PC-9 (cell line): ENCODE results near the gene IPPK. TPM values are rescaled to one million over a fixed set of nuclear protein-coding genes. Genes with fewer than 3 reads are reported as not detected.

Experiments
- BruUV-seq: library from RNA; stranded (reverse); fragments of 400-500 nt; replicated peaks from 2 replicates; lab custom pipeline; 2021; lab: Mats Ljungman, UMichigan
- CTCF ChIA-PET: fragments of 300-600 bp; sonication (Branson Sonifier 250); formaldehyde crosslinking; loops from one replicate; lab custom pipeline; 2022; ENCODE audit warnings: antibody characterized with exemption; lab: Charles Lee
- POLR2A ChIA-PET: fragments of 300-600 bp; sonication (Branson Sonifier 250); formaldehyde crosslinking; loops from one replicate; lab custom pipeline; 2022; ENCODE audit warnings: antibody characterized with exemption; ENCODE audit not compliant: unreplicated experiment; lab: Charles Lee
- DNase-seq, 2 experiments: peaks; one replicate each; pipeline versions ENCODE4 v3.0.0 to v3.0.0-alpha.2; 2015 to 2022; ENCODE audit warnings: mixed read lengths in 1 of 2
- H2AFZ ChIP-seq: fragments of 200-600 bp; sonication (generic); 2 replicates; pipeline ENCODE4 v1.8.1; 2017; ENCODE audit warnings: antibody characterized with exemption
- H3F3A ChIP-seq: fragments of 200-600 bp; sonication (generic); 2 replicates; pipeline ENCODE4 v1.8.1; 2017; ENCODE audit warnings: antibody characterized with exemption, mild to moderate bottlenecking, low read depth; ENCODE audit not compliant: insufficient read depth
- H3K27ac ChIP-seq: fragments of 200-600 bp; sonication (generic); 2 replicates; pipeline ENCODE4 v1.6.1; 2016; ENCODE audit warnings: mixed run types
- H3K27me3 ChIP-seq: fragments of 200-600 bp; sonication (generic); 2 replicates; pipeline ENCODE4 v1.6.1; 2016; ENCODE audit warnings: low read depth, mixed run types; ENCODE audit not compliant: insufficient read depth
- H3K36me3 ChIP-seq: fragments of 200-600 bp; sonication (generic); 2 replicates; pipeline ENCODE4 v1.6.1; 2016; ENCODE audit warnings: low read depth, mixed run types
- H3K4me1 ChIP-seq: fragments of 200-600 bp; sonication (generic); replicated peaks from 2 replicates; pipeline ENCODE4 v1.6.1; 2016; ENCODE audit warnings: mixed run types; ENCODE audit not compliant: insufficient read depth
- H3K4me2 ChIP-seq: fragments of 200-600 bp; sonication (generic); 2 replicates; pipeline ENCODE4 v1.6.1; 2017; ENCODE audit warnings: mixed run types
- H3K4me3 ChIP-seq: fragments of 200-600 bp; sonication (generic); 2 replicates; pipeline ENCODE4 v1.6.1; 2016; ENCODE audit warnings: mixed run types
- H3K79me2 ChIP-seq: fragments of 200-600 bp; sonication (generic); 2 replicates; pipeline ENCODE4 v1.6.1; 2017; ENCODE audit warnings: low read depth, mixed run types
- H3K9me2 ChIP-seq: fragments of 200-600 bp; sonication (generic); 2 replicates; pipeline ENCODE4 v1.8.1; 2017; ENCODE audit warnings: mild to moderate bottlenecking; ENCODE audit not compliant: insufficient read depth
- H3K9me3 ChIP-seq: fragments of 200-600 bp; sonication (generic); 2 replicates; pipeline ENCODE4 v1.8.1; 2016; ENCODE audit warnings: low read depth; ENCODE audit not compliant: insufficient read depth
- H4K20me1 ChIP-seq: fragments of 200-600 bp; sonication (generic); 2 replicates; pipeline ENCODE4 v1.8.1; 2017; ENCODE audit not compliant: insufficient read depth
- CTCF ChIP-seq: fragments of 200-600 bp; sonication (generic); conservative IDR thresholded peaks from 2 replicates; pipeline ENCODE4 v1.6.1; 2017; ENCODE audit warnings: mixed run types, antibody characterized with exemption, mild to moderate bottlenecking, moderate library complexity
- EZH2 ChIP-seq: fragments of 200-600 bp; sonication (generic); IDR thresholded peaks from 2 replicates; pipeline ENCODE4 v1.8.0; 2017; ENCODE audit warnings: antibody characterized with exemption, low read depth
- intact Hi-C: fragments of 100-400 bp; cut with micrococcal nuclease; formaldehyde crosslinking; loops from one replicate; pipeline ENCODE4 v1.10.0; 2022; ENCODE audit not compliant: unreplicated experiment
- total RNA-seq: library from RNA; stranded (reverse); gene quantifications from 2 replicates; pipeline ENCODE4 v1.2.3, GENCODE V29; 2021

The IPPK gene
- total RNA-seq, 1 experiment from 2014 or later = 12.3 TPM

- CTCF ChIA-PET = no interaction called here
- no peak overlapping the region for H3K27ac ChIP-seq
- H3K9me3 ChIP-seq = no peaks in the 10 kb centered on the region
- TF ChIP-seq EZH2 = no peak
- no peak for TF ChIP-seq CTCF
- DNase-seq = no peak
- no peaks in the 10 kb centered on the region for H3K36me3 ChIP-seq
- no peak overlapping the region for H3K4me2 ChIP-seq
- no TSS peak for BruUV-seq
- no peak overlapping the region for H2AFZ ChIP-seq
- POLR2A ChIA-PET = no interaction called here
- intact Hi-C loops = no loop called here
- H3K4me3 ChIP-seq = no peak overlapping the region
- H3K9me2 ChIP-seq = no peaks in the 10 kb centered on the region
- no peaks in the 10 kb centered on the region for H4K20me1 ChIP-seq
- H3K27me3 ChIP-seq = no peaks in the 10 kb centered on the region
- H3K4me1 ChIP-seq = no peaks in the 10 kb centered on the region
- H3F3A ChIP-seq = no peaks in the 10 kb centered on the region
- H3K79me2 ChIP-seq = no peaks in the 10 kb centered on the region
Observed at GRCh38 chr9:92685022-92685421, 15.1 kb upstream of the IPPK start.

- Histone ChIP-seq H3F3A (no peaks in the 10 kb centered on the region), H4K20me1 (no peaks in the 10 kb centered on the region), H3K27ac (no peak overlapping the region), H3K79me2 (no peaks in the 10 kb centered on the region), H3K4me1 (no peaks in the 10 kb centered on the region), H3K4me3 (no peak overlapping the region), H3K9me2 (no peaks in the 10 kb centered on the region), H3K4me2 (no peak overlapping the region), H3K27me3 (no peaks in the 10 kb centered on the region), H3K36me3 (no peaks in the 10 kb centered on the region), H3K9me3 (no peaks in the 10 kb centered on the region), H2AFZ (no peak overlapping the region)
- ChIA-PET POLR2A (no interaction called here), CTCF (no interaction called here)
- intact Hi-C loops = no loop called here
- TF ChIP-seq EZH2 (no peak), CTCF (no peak)
- no peak for DNase-seq
- BruUV-seq = no TSS peak
Observed at GRCh38 chr9:92682269-92682668, 12.3 kb upstream of the IPPK start.

- H4K20me1 ChIP-seq = no peaks in the 10 kb centered on the region
- no TSS peak for BruUV-seq
- no peaks in the 10 kb centered on the region for H3K36me3 ChIP-seq
- no peaks in the 10 kb centered on the region for H3K9me3 ChIP-seq
- TF ChIP-seq CTCF (no peak), EZH2 (no peak)
- DNase-seq = peak; percentile 30 to 37
- no peak overlapping the region for H3K4me2 ChIP-seq
- ChIA-PET POLR2A (no interaction called here), CTCF (interaction anchor here (0.5 kb wide), 1 partner anchor 11 kb away, joined by 3 read pairs; the partner anchor contains the start of gene IPPK)
- H3K4me1 ChIP-seq = no peaks in the 10 kb centered on the region
- intact Hi-C loops = loop anchor here (1.0 kb wide), 1 partner anchor 9 kb away; no protein-coding TSS in a partner anchor
- H3K9me2 ChIP-seq = no peaks in the 10 kb centered on the region
- H3K27ac ChIP-seq = no peak overlapping the region
- no peak overlapping the region for H2AFZ ChIP-seq
- H3K79me2 ChIP-seq = no peaks in the 10 kb centered on the region
- no peaks in the 10 kb centered on the region for H3F3A ChIP-seq
- H3K27me3 ChIP-seq = no peaks in the 10 kb centered on the region
- no peak overlapping the region for H3K4me3 ChIP-seq
Observed at GRCh38 chr9:92680166-92681119, 10.5 kb upstream of the IPPK start.
